ENCODE measurements around the gene LAMC1.

LAMC1 gene

GRCh38 chr1:183002267-183002666 is 21.0 kb upstream of the LAMC1 start:
- TF ChIP-seq POLR2A (IDR thresholded peaks at IDR 0.05; ENCODE audit: low read length) (no peak), GATA1 (IDR thresholded peaks at IDR 0.05; ENCODE audit: low read depth, low read length) (no peak)
- DNase-seq: no peak

- DNase-seq: no peak
- TF ChIP-seq POLR2A (IDR thresholded peaks at IDR 0.05; ENCODE audit: low read length) (no peak), GATA1 (IDR thresholded peaks at IDR 0.05; ENCODE audit: low read depth, low read length) (no peak)
Measured at GRCh38 chr1:183002797-183003196, 20.4 kb upstream of the LAMC1 start.

GRCh38 chr1:183003203-183003602 is 20.0 kb upstream of the LAMC1 start:
- no peak for DNase-seq
- TF ChIP-seq GATA1 (IDR thresholded peaks at IDR 0.05; ENCODE audit: low read depth, low read length) (no peak), POLR2A (IDR thresholded peaks at IDR 0.05; ENCODE audit: low read length) (no peak)

GRCh38 chr1:183004141-183004540 is 19.1 kb upstream of the LAMC1 start:
- TF ChIP-seq POLR2A (IDR thresholded peaks at IDR 0.05; ENCODE audit: low read length) (no peak), GATA1 (IDR thresholded peaks at IDR 0.05; ENCODE audit: low read depth, low read length) (no peak)
- DNase-seq: no peak

GRCh38 chr1:183011859-183012258 is 11.4 kb upstream of the LAMC1 start:
- DNase-seq: no peak
- TF ChIP-seq GATA1 (IDR thresholded peaks at IDR 0.05; ENCODE audit: low read depth, low read length) (no peak), POLR2A (IDR thresholded peaks at IDR 0.05; ENCODE audit: low read length) (no peak)

- TF ChIP-seq POLR2A (IDR thresholded peaks at IDR 0.05; ENCODE audit: low read length) (no peak), GATA1 (IDR thresholded peaks at IDR 0.05; ENCODE audit: low read depth, low read length) (no peak)
Measured at GRCh38 chr1:183012301-183012994, 10.8 kb upstream of the LAMC1 start.

GRCh38 chr1:183019139-183019740 is 4.0 kb upstream of the LAMC1 start:
- DNase-seq: no peak
- TF ChIP-seq GATA1 (IDR thresholded peaks at IDR 0.05; ENCODE audit: low read depth, low read length): no peak
- no peak for TF ChIP-seq POLR2A (IDR thresholded peaks at IDR 0.05; ENCODE audit: low read length)

More at GRCh38 chr1:183012301-183012994, 10.8 kb upstream of the LAMC1 start:
- DNase-seq: no peak

GRCh38 chr1:183019860-183020259 is 3.4 kb upstream of the LAMC1 start:
- TF ChIP-seq GATA1 (IDR thresholded peaks at IDR 0.05; ENCODE audit: low read depth, low read length) (no peak), POLR2A (IDR thresholded peaks at IDR 0.05; ENCODE audit: low read length) (no peak)
- DNase-seq: no peak

- TF ChIP-seq POLR2A (IDR thresholded peaks at IDR 0.05; ENCODE audit: low read length) (no peak), GATA1 (IDR thresholded peaks at IDR 0.05; ENCODE audit: low read depth, low read length) (no peak)
- DNase-seq: no peak
Measured at GRCh38 chr1:183021405-183022201, 1.6 kb upstream of the LAMC1 start.

- TF ChIP-seq POLR2A (IDR thresholded peaks at IDR 0.05; ENCODE audit: low read length) (peak; percentile 65), GATA1 (IDR thresholded peaks at IDR 0.05; ENCODE audit: low read depth, low read length) (no peak)
- peak; percentile 77 to 92 for DNase-seq
Measured at GRCh38 chr1:183022202-183023145, 746 bp upstream of the LAMC1 start.

- TF ChIP-seq GATA1 (IDR thresholded peaks at IDR 0.05; ENCODE audit: low read depth, low read length): no peak
- TF ChIP-seq POLR2A (IDR thresholded peaks at IDR 0.05; ENCODE audit: low read length): no peak
- DNase-seq: peak; percentile 68 to 79
Measured at GRCh38 chr1:183023601-183024316, 539 bp downstream of the LAMC1 start.

- no peak for TF ChIP-seq POLR2A (IDR thresholded peaks at IDR 0.05; ENCODE audit: low read length)
- no peak for TF ChIP-seq GATA1 (IDR thresholded peaks at IDR 0.05; ENCODE audit: low read depth, low read length)
- DNase-seq: peak in 1 of 2 experiments; percentile 50
Measured at GRCh38 chr1:183024317-183025009, 1.2 kb downstream of the LAMC1 start.

Data from erythroblast (primary cell).